K562 (cell line): ENCODE data around the gene HMGA1. TPM values are rescaled to one million over a fixed set of nuclear protein-coding genes. Genes with fewer than 3 reads are reported as not detected.

Experiments
- ATAC-seq: fragments of 200-7000 bp; cut with Tn5 transposase; 3 replicates; pipeline ENCODE4 v1.9.1; 2020; ENCODE audit warnings: moderate library complexity
- BruUV-seq: library from RNA; stranded (reverse); fragments of 400-500 nt; replicated peaks from 2 replicates; lab custom pipeline; 2021; lab: Mats Ljungman, UMichigan
- CTCF ChIA-PET: fragments of 300-600 bp; formaldehyde crosslinking; extraction: SDS; loops from one replicate; lab custom pipeline; 2021; ENCODE audit warnings: low intra/inter-chr PET ratio; lab: Yijun Ruan, JAX
- POLR2A ChIA-PET: fragments of 300-600, 350-650 bp; sonication (Branson Sonifier 250); formaldehyde crosslinking; extraction: SDS; loops from one replicate; lab custom pipeline; 2021; ENCODE audit warnings: antibody characterized with exemption, inconsistent platforms; lab: Yijun Ruan, JAX
- DNase-seq, 4 experiments: peaks; one replicate each; pipeline versions ENCODE4 v3.0.0 to v3.0.0-alpha.2; 2011 to 2018; ENCODE audit warnings: low spot score in 3 of 4, mixed read lengths in 3 of 4; ENCODE audit errors: extremely low read depth in 1 of 4
- FAIRE-seq: peaks from 2 replicates; lab custom pipeline; 2011; peaks lifted over from hg19 to GRCh38; lab: Jason Lieb, UNC
- H2AFZ ChIP-seq: 2 replicates; pipeline ENCODE4 v1.6.0; 2011; ENCODE audit warnings: low read depth, low read length, control low read depth, inconsistent platforms
- H3K27ac ChIP-seq: fragments of 200-600 bp; 3 replicates; pipeline ENCODE4 v1.8.0; 2011; ENCODE audit warnings: low read depth, mild to moderate bottlenecking, control low read depth, inconsistent platforms, low read length, moderate library complexity, mixed read lengths; ENCODE audit errors: extremely low read depth
- H3K27me3 ChIP-seq, 2 experiments: fragments of 300-600 bp in 1 of 2; 2 replicates in 1 of 2; 3 replicates in 1 of 2; pipeline versions ENCODE4 v1.6.0 to v1.8.0; 2011; ENCODE audit warnings: inconsistent platforms in 2 of 2, low read length in 2 of 2, mild to moderate bottlenecking in 1 of 2, mixed read lengths in 1 of 2, moderate library complexity in 1 of 2; ENCODE audit not compliant: control insufficient read depth in 2 of 2, insufficient read depth in 2 of 2
- H3K36me3 ChIP-seq: fragments of 300-600 bp; 3 replicates; pipeline ENCODE4 v1.8.0; 2011; ENCODE audit warnings: mild to moderate bottlenecking, low read length, inconsistent platforms; ENCODE audit not compliant: control insufficient read depth, insufficient read depth
- H3K4me1 ChIP-seq, 2 experiments: fragments of 200-600 bp in 1 of 2; replicated peaks in 1 of 2; 2 replicates in 1 of 2; 3 replicates in 1 of 2; pipeline versions ENCODE4 v1.5.1 to v1.8.0; 2011; ENCODE audit warnings: inconsistent platforms in 2 of 2, low read length in 2 of 2, mild to moderate bottlenecking in 1 of 2, mixed read lengths in 1 of 2, moderate library complexity in 1 of 2; ENCODE audit not compliant: control insufficient read depth in 2 of 2, insufficient read depth in 2 of 2
- H3K4me2 ChIP-seq: 2 replicates; pipeline ENCODE4 v1.6.1; 2011; ENCODE audit warnings: low read length, control low read depth, inconsistent platforms, mixed read lengths; ENCODE audit not compliant: insufficient read depth
- H3K4me3 ChIP-seq: fragments of 200-600 bp; sonication (generic), shearing (Covaris generic); 2 replicates; pipeline ENCODE4 v1.5.1; 2016; ENCODE audit warnings: control low read depth, inconsistent platforms
- H3K79me2 ChIP-seq: fragments of 200-600 bp; 3 replicates; pipeline ENCODE4 v1.8.0; 2011; ENCODE audit warnings: low read length, inconsistent platforms; ENCODE audit not compliant: control insufficient read depth, insufficient read depth
- H3K9ac ChIP-seq, 2 experiments: 2 replicates each; pipeline versions ENCODE4 v1.6.0 to v1.6.1; 2011; ENCODE audit warnings: low read depth in 2 of 2, low read length in 2 of 2, control low read depth in 1 of 2, inconsistent platforms in 1 of 2, mild to moderate bottlenecking in 1 of 2, mixed read lengths in 1 of 2; ENCODE audit not compliant: insufficient read depth in 1 of 2
- H3K9me1 ChIP-seq: one replicate; pipeline ENCODE4 v1.6.0; 2011; ENCODE audit warnings: inconsistent platforms, mild to moderate bottlenecking, low read length, moderate library complexity; ENCODE audit not compliant: control insufficient read depth, insufficient read depth
- H3K9me3 ChIP-seq: replicated peaks from 2 replicates; pipeline ENCODE4 v1.5.1; 2011; ENCODE audit warnings: low read depth, low read length, inconsistent platforms; ENCODE audit not compliant: control insufficient read depth, insufficient read depth
- H4K20me1 ChIP-seq: replicated peaks from 2 replicates; pipeline ENCODE4 v1.6.1; 2011; ENCODE audit warnings: low read length, inconsistent platforms, mixed read lengths; ENCODE audit not compliant: control insufficient read depth, insufficient read depth
- CBFA2T2 ChIP-seq: fragments of 450-650 bp; conservative IDR thresholded peaks from 2 replicates; pipeline ENCODE4 v1.6.1; 2017; ENCODE audit warnings: mild to moderate bottlenecking
- RAD51 ChIP-seq: fragments of 450-650 bp; IDR thresholded peaks from 2 replicates; pipeline ENCODE4 v1.7.1; 2016; ENCODE audit warnings: low read depth, mild to moderate bottlenecking, borderline replicate concordance
- TFE3 ChIP-seq: fragments of 450-650 bp; formaldehyde crosslinking; IDR thresholded peaks from 2 replicates; pipeline ENCODE4 v1.4.0; 2020; ENCODE audit warnings: mild to moderate bottlenecking, mixed read lengths
- TOE1 ChIP-seq, 2 experiments: fragments of 450-650 bp in 1 of 2; sonication (generic) in 1 of 2; formaldehyde crosslinking in 1 of 2; IDR thresholded peaks; 2 replicates each; pipeline versions ENCODE4 v1.7.1 to v1.8.0; 2016 to 2022; ENCODE audit warnings: borderline replicate concordance in 2 of 2, mild to moderate bottlenecking in 2 of 2, antibody characterized with exemption in 1 of 2, inconsistent platforms in 1 of 2, low read depth in 1 of 2, missing genetic modification reagents in 1 of 2, moderate library complexity in 1 of 2
- USF1 ChIP-seq: sonication (generic); formaldehyde crosslinking; IDR thresholded peaks from 2 replicates; pipeline ENCODE4 v1.9.0; 2022; ENCODE audit warnings: mild to moderate bottlenecking, missing genetic modification reagents
- USF2 ChIP-seq: sonication (generic); formaldehyde crosslinking; IDR thresholded peaks from 2 replicates; pipeline ENCODE4 v1.5.0; 2020; ENCODE audit warnings: missing genetic modification reagents
- ZSCAN32 ChIP-seq: fragments of 450-650 bp; formaldehyde crosslinking; IDR thresholded peaks from 2 replicates; pipeline ENCODE4 v1.4.0; 2020; ENCODE audit warnings: mild to moderate bottlenecking, moderate library complexity
- WGBS: fragments of 100-300 bp; shearing (Covaris generic); methylation state at CpG from one replicate; pipeline ENCODE4 v1.1.6; 2016; ENCODE audit warnings: low coverage, mixed read lengths; ENCODE audit not compliant: insufficient coverage; ENCODE audit errors: missing lambda C conversion rate; 5-methylcytosine and 5-hydroxymethylcytosine counted together
- in situ Hi-C: fragments of 300-500 bp; cut with MboI; formaldehyde crosslinking; loops from 4 replicates; pipeline ENCODE4 v1.15.0; 2018; ENCODE audit warnings: inconsistent platforms, mixed read lengths
- intact Hi-C: fragments of 100-400 bp; cut with micrococcal nuclease; formaldehyde crosslinking; loops from 2 replicates; pipeline ENCODE4 v1.14.2; 2022
- polyA plus RNA-seq, 8 experiments: library from polyadenylated mRNA; depleted of rRNA in 4 of 8; stranded (reverse) in 5 of 8; unstranded in 3 of 8; fragments of >200 nt; fragmentation: Nextera tagmentation in 2 of 8; fragmentation: Illumina TruSeq in 1 of 8; extraction: Ambion mirVana in 2 of 8; extraction: Trizol in 1 of 8; gene quantifications; 2 replicates each; pipeline versions ENCODE4 v1.2.1 to v1.2.3, GENCODE V29; 2011 to 2014; ENCODE audit warnings: inconsistent platforms in 1 of 8, missing spikeins in 1 of 8
- total RNA-seq, 7 experiments: library from RNA; depleted of rRNA in 6 of 7; stranded (reverse); fragments of >200 nt in 6 of 7; fragmentation: Illumina TruSeq in 2 of 7; extraction: Trizol in 2 of 7; gene quantifications; 2 replicates each; pipeline versions ENCODE4 v1.2.1 to v1.2.3, GENCODE V29; 2011 to 2021; ENCODE audit warnings: low replicate concordance in 1 of 7
- TF ChIP-seq, protein P1 (sequence below): sonication (generic); formaldehyde crosslinking; IDR thresholded peaks from 2 replicates; pipeline ENCODE4 v1.8.0; 2022; ENCODE audit warnings: mild to moderate bottlenecking, missing genetic modification reagents

HMGA1 gene
- total and polyA plus RNA-seq, 9 of the 15 experiments (the other 6 are each of a cell fraction or from before 2014, with no cell fraction given), result 27.8 to 1,947 (median 594) TPM

DNA sequence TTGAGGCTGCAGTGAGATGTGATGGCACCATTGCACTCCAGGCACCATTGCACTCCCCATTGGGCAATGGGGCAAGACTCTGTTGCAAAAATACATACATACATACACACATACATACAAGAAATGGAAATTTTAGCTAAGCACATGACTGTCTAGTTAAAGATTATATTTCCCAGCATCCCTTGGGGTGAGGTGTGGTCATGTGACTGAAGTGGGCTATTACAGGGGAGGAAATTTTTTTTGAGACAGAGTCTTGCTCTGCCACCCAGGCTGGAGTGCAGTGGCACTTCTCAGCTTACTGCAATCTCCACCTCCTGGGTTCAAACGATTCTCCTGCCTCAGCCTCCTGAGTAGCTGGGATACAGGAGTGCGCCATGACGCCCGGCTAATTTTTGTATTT is 32.0 kb upstream of the HMGA1 start:
- Histone ChIP-seq H3K9ac (no peak overlapping the region), H3K27ac (no peak overlapping the region), H3K9me1 (no peaks in the 10 kb centered on the region), H3K4me3 (no peak overlapping the region), H3K27me3 (no peaks in the 10 kb centered on the region), H4K20me1 (no peaks in the 10 kb centered on the region), H2AFZ (no peak overlapping the region), H3K79me2 (no peaks in the 10 kb centered on the region), H3K4me2 (no peak overlapping the region), H3K4me1 (peaks cover 0 to 10% of the 10 kb centered on the region in 2 experiments; a peak in 3 of 5 replicates), H3K9me3 (peaks cover 2% of the 10 kb centered on the region; the same call in 1 of the 2 replicates), H3K36me3 (no peaks in the 10 kb centered on the region)
- FAIRE-seq, result no peak
- no peak for ATAC-seq
- ChIA-PET CTCF (no interaction called here), POLR2A (interaction anchor here (1.0 to 1.7 kb wide), 5 partner anchors 11 to 39 kb away, joined by 3 to 9 read pairs (median 6); partner anchors contain the start of gene HMGA1)
- BruUV-seq, result no TSS peak
- 86% methylated on average over 4 of the region's 4 CpGs for WGBS
- TF ChIP-seq ZSCAN32, result no peak
- TF ChIP-seq TFE3 (CRISPR knock-in tag), result peak; percentile 86
- TF ChIP-seq TOE1 (IDR thresholded peaks at IDR 0.05; ENCODE audit: borderline replicate concordance), result peak; percentile 72; the same call in 1 of the 2 replicates
- TF ChIP-seq TOE1 (CRISPR knock-in tag; IDR thresholded peaks at IDR 0.05; ENCODE audit: borderline replicate concordance, low read depth), result no peak
- TF ChIP-seq, protein P1, sequence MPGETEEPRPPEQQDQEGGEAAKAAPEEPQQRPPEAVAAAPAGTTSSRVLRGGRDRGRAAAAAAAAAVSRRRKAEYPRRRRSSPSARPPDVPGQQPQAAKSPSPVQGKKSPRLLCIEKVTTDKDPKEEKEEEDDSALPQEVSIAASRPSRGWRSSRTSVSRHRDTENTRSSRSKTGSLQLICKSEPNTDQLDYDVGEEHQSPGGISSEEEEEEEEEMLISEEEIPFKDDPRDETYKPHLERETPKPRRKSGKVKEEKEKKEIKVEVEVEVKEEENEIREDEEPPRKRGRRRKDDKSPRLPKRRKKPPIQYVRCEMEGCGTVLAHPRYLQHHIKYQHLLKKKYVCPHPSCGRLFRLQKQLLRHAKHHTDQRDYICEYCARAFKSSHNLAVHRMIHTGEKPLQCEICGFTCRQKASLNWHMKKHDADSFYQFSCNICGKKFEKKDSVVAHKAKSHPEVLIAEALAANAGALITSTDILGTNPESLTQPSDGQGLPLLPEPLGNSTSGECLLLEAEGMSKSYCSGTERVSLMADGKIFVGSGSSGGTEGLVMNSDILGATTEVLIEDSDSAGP (CRISPR knock-in tag), result no peak
- peak; percentile 20 for TF ChIP-seq CBFA2T2
- TF ChIP-seq USF2 (CRISPR knock-in tag), result peak; percentile 72
- peak; percentile 44; the same call in 1 of the 2 replicates for TF ChIP-seq USF1 (CRISPR knock-in tag)
- peak; percentile 66; the same call in 1 of the 2 replicates for TF ChIP-seq RAD51
- peak in 1 of 4 experiments; percentile 4 for DNase-seq
- in situ Hi-C loops (no loop called here), intact Hi-C loops (no loop called here)
